Measurements from ENCODE around the gene LTBR.

Gene LTBR

GRCh38 chr12:6369916-6370575 is 13.9 kb upstream of the LTBR start:
- no peak for DNase-seq

GRCh38 chr12:6370576-6370935 is 13.4 kb upstream of the LTBR start:
- no peak for DNase-seq

- DNase-seq, result no peak
Measured at GRCh38 chr12:6370994-6371754, 12.8 kb upstream of the LTBR start.

GRCh38 chr12:6372403-6373003 is 11.5 kb upstream of the LTBR start:
- DNase-seq, result no peak

- DNase-seq, result no peak
Measured at GRCh38 chr12:6373022-6373787, 10.8 kb upstream of the LTBR start.

- DNase-seq, result no peak
Measured at GRCh38 chr12:6374028-6374785, 9.8 kb upstream of the LTBR start.

- DNase-seq, result no peak
Measured at GRCh38 chr12:6374786-6375160, 9.2 kb upstream of the LTBR start.

GRCh38 chr12:6375269-6376078 is 8.5 kb upstream of the LTBR start, which contains the start of gene SCNN1A:
TSS of gene SCNN1A (minus strand) at chr12:6375563. CDS start at chr12:6374783, 780 bp downstream.
- DNase-seq, result no peak

GRCh38 chr12:6376079-6376869 is 7.7 kb upstream of the LTBR start:
- no peak for DNase-seq

- DNase-seq, result no peak
Measured at GRCh38 chr12:6376870-6377666, 6.9 kb upstream of the LTBR start.

- DNase-seq, result no peak
Measured at GRCh38 chr12:6377667-6377994, 6.3 kb upstream of the LTBR start.

GRCh38 chr12:6378709-6379472 is 5.1 kb upstream of the LTBR start:
- no peak for DNase-seq

GRCh38 chr12:6380141-6381121 is 3.5 kb upstream of the LTBR start:
- no peak for DNase-seq

- DNase-seq, result no peak
Measured at GRCh38 chr12:6382371-6382770, 1.6 kb upstream of the LTBR start.

- no peak for DNase-seq
Measured at GRCh38 chr12:6382982-6383381, 980 bp upstream of the LTBR start.

- no peak for DNase-seq
Measured at GRCh38 chr12:6384499-6385436, 806 bp downstream of the LTBR start.

- DNase-seq, result no peak
Measured at GRCh38 chr12:6386038-6386437, 2.1 kb downstream of the LTBR start.

All from activated CD8-positive, alpha-beta memory T cell treated with anti-CD3 and anti-CD28 coated beads for 24 hours (primary cell).